GM12878 (cell line): ENCODE measurements around the gene SHB. TPM values are rescaled to one million over a fixed set of nuclear protein-coding genes. Genes with fewer than 3 reads are reported as not detected.

Experiments used
- ATAC-seq: fragments of 200-7000 bp; cut with Tn5 transposase; 3 replicates; pipeline ENCODE4 v1.9.1; 2020; ENCODE audit warnings: mild to moderate bottlenecking, moderate library complexity
- BruUV-seq: library from RNA; stranded (reverse); fragments of 400-500 nt; replicated peaks from 2 replicates; lab custom pipeline; 2021; lab: Mats Ljungman, UMichigan
- CTCF ChIA-PET: fragments of 300-600 bp; sonication (Branson Sonifier 250); formaldehyde crosslinking; extraction: SDS; loops from one replicate; lab custom pipeline; 2021; ENCODE audit warnings: inconsistent platforms; lab: Yijun Ruan, JAX
- POLR2A ChIA-PET: fragments of 350-600 bp; formaldehyde crosslinking; extraction: SDS; loops from one replicate; lab custom pipeline; 2021; ENCODE audit warnings: inconsistent platforms; lab: Charles Lee
- RAD21 ChIA-PET: fragments of 300-600 bp; sonication (Branson Sonifier 250); formaldehyde crosslinking; loops from one replicate; lab custom pipeline; 2023; ENCODE audit warnings: antibody characterized with exemption; ENCODE audit not compliant: unreplicated experiment; lab: Charles Lee
- SMC1A ChIA-PET: fragments of 300-600 bp; sonication (Branson Sonifier 250); formaldehyde crosslinking; loops from one replicate; lab custom pipeline; 2023; ENCODE audit not compliant: unreplicated experiment, uncharacterized antibody; lab: Charles Lee
- DNase-seq: peaks from one replicate; pipeline ENCODE4 v3.0.0-alpha.2; 2011; ENCODE audit warnings: low read depth, low spot score
- FAIRE-seq: peaks from 3 replicates; lab custom pipeline; 2011; peaks lifted over from hg19 to GRCh38; lab: Jason Lieb, UNC
- H2AFZ ChIP-seq: 2 replicates; pipeline ENCODE4 v1.6.0; 2011; ENCODE audit warnings: low read depth, low read length, control low read depth; ENCODE audit not compliant: control insufficient read depth
- H3K27ac ChIP-seq: 2 replicates; pipeline ENCODE4 v1.5.1; 2011; ENCODE audit warnings: control low read depth; ENCODE audit not compliant: control insufficient read depth, insufficient read depth
- H3K27me3 ChIP-seq, 2 experiments: replicated peaks in 1 of 2; 2 replicates each; pipeline versions ENCODE4 v1.6.0 to v1.6.1; 2011; ENCODE audit warnings: low read length in 1 of 2; ENCODE audit not compliant: control insufficient read depth in 2 of 2, insufficient read depth in 2 of 2
- H3K36me3 ChIP-seq, 2 experiments: 2 replicates each; pipeline ENCODE4 v1.5.1; 2011; ENCODE audit warnings: low read length in 1 of 2; ENCODE audit not compliant: control insufficient read depth in 2 of 2, insufficient read depth in 2 of 2
- H3K4me1 ChIP-seq: 2 replicates; pipeline ENCODE4 v1.6.1; 2011; ENCODE audit warnings: mild to moderate bottlenecking, low read length, moderate library complexity, mixed read lengths; ENCODE audit not compliant: control insufficient read depth, insufficient read depth
- H3K4me2 ChIP-seq: 2 replicates; pipeline ENCODE4 v1.6.0; 2011; ENCODE audit warnings: control low read depth; ENCODE audit not compliant: control insufficient read depth, insufficient read depth
- H3K4me3 ChIP-seq: fragments of 200-600 bp; sonication (generic); 2 replicates; pipeline ENCODE4 v1.5.1; 2016
- H3K79me2 ChIP-seq: 2 replicates; pipeline ENCODE4 v1.6.0; 2011; ENCODE audit warnings: low read length; ENCODE audit not compliant: control insufficient read depth, insufficient read depth
- H3K9ac ChIP-seq: 2 replicates; pipeline ENCODE4 v1.8.0; 2011; ENCODE audit warnings: low read length, control low read depth, mixed read lengths; ENCODE audit not compliant: control insufficient read depth, insufficient read depth
- H3K9me3 ChIP-seq: replicated peaks from 3 replicates; pipeline ENCODE4 v1.5.1; 2011; ENCODE audit warnings: mild to moderate bottlenecking, low read length; ENCODE audit not compliant: control insufficient read depth, insufficient read depth
- H4K20me1 ChIP-seq: 2 replicates; pipeline ENCODE4 v1.6.0; 2011; ENCODE audit not compliant: control insufficient read depth, insufficient read depth
- CHD2 ChIP-seq: IDR thresholded peaks from 2 replicates; pipeline ENCODE4 v1.6.1; 2011; ENCODE audit warnings: low read depth, low read length, improper control_type of control experiment, borderline replicate concordance
- CREB1 ChIP-seq: IDR thresholded peaks from 2 replicates; pipeline ENCODE4 v1.6.1; 2012; ENCODE audit warnings: low read depth, mild to moderate bottlenecking, inconsistent platforms
- GABPA ChIP-seq: IDR thresholded peaks from 2 replicates; pipeline ENCODE4 v1.6.1; 2014; ENCODE audit warnings: antibody characterized with exemption, low read depth, mild to moderate bottlenecking, inconsistent platforms
- KAT2A ChIP-seq: conservative IDR thresholded peaks from 2 replicates; pipeline ENCODE4 v1.6.1; 2011; ENCODE audit warnings: low read depth, low read length; ENCODE audit not compliant: control insufficient read depth
- KDM1A ChIP-seq: fragments of 200-600 bp; sonication (generic); IDR thresholded peaks from 2 replicates; pipeline ENCODE4 v1.6.1; 2016; ENCODE audit warnings: borderline replicate concordance
- LARP7 ChIP-seq: fragments of 450-650 bp; IDR thresholded peaks from 2 replicates; pipeline ENCODE4 v1.6.1; 2017; ENCODE audit warnings: mild to moderate bottlenecking
- MEF2B ChIP-seq: fragments of 450-650 bp; IDR thresholded peaks from 2 replicates; pipeline ENCODE4 v1.6.1; 2018; ENCODE audit warnings: mild to moderate bottlenecking, moderate library complexity; ENCODE audit not compliant: partially characterized antibody, poor library complexity, severe bottlenecking
- NFXL1 ChIP-seq: fragments of 450-650 bp; IDR thresholded peaks from 2 replicates; pipeline ENCODE4 v1.6.1; 2017; ENCODE audit warnings: antibody characterized with exemption, mild to moderate bottlenecking, borderline replicate concordance
- SPI1 ChIP-seq: IDR thresholded peaks from 2 replicates; pipeline ENCODE4 v1.6.1; 2011; ENCODE audit warnings: low read depth, mild to moderate bottlenecking, low read length, moderate library complexity, borderline replicate concordance; ENCODE audit not compliant: insufficient read depth
- TAF1 ChIP-seq: IDR thresholded peaks from 2 replicates; pipeline ENCODE4 v1.6.1; 2011; ENCODE audit warnings: mild to moderate bottlenecking, low read depth, low read length, borderline replicate concordance
- TCF12 ChIP-seq: IDR thresholded peaks from 2 replicates; pipeline ENCODE4 v1.6.1; 2011; ENCODE audit warnings: low read depth, mild to moderate bottlenecking, low read length
- WRNIP1 ChIP-seq: IDR thresholded peaks from 2 replicates; pipeline ENCODE4 v1.6.1; 2011; ENCODE audit warnings: low read depth, low read length, improper control_type of control experiment, borderline replicate concordance
- ZZZ3 ChIP-seq: IDR thresholded peaks from 2 replicates; pipeline ENCODE4 v1.6.1; 2011; ENCODE audit warnings: low read depth; ENCODE audit not compliant: control insufficient read depth, insufficient read length
- WGBS: methylation state at CpG from one replicate; pipeline ENCODE4 v1.1.6; 2016; ENCODE audit warnings: low lambda C conversion rate; ENCODE audit not compliant: insufficient replicate concordance, insufficient coverage; ENCODE audit errors: missing lambda C conversion rate; 5-methylcytosine and 5-hydroxymethylcytosine counted together
- in situ Hi-C: fragments of 300-500 bp; cut with MboI; formaldehyde crosslinking; loops from 9 replicates; pipeline ENCODE4 v1.14.3; 2018; ENCODE audit warnings: mixed read lengths
- intact Hi-C: fragments of 100-400 bp; cut with micrococcal nuclease; formaldehyde crosslinking; loops from one replicate; pipeline ENCODE4 v1.14.2; 2022; ENCODE audit not compliant: unreplicated experiment
- polyA plus RNA-seq, 11 experiments: library from polyadenylated mRNA; depleted of rRNA in 4 of 11; unstranded in 6 of 11; stranded (reverse) in 5 of 11; fragments of >200 nt; fragmentation: Nextera tagmentation in 4 of 11; fragmentation: Illumina TruSeq in 1 of 11; extraction: Ambion mirVana in 4 of 11; extraction: Trizol in 1 of 11; gene quantifications; 1 replicate in 1 of 11; 2 replicates in 10 of 11; pipeline versions ENCODE4 v1.2.1 to v1.2.3, GENCODE V29; 2011 to 2016; ENCODE audit warnings: inconsistent platforms in 2 of 11, missing spikeins in 2 of 11, low read depth in 1 of 11
- total RNA-seq, 4 experiments: library from RNA; depleted of rRNA in 3 of 4; stranded (reverse); fragments of >200 nt in 3 of 4; fragmentation: Illumina TruSeq in 1 of 4; extraction: Trizol in 1 of 4; gene quantifications; 2 replicates each; pipeline versions ENCODE4 v1.2.1 to v1.2.3, GENCODE V29; 2013 to 2021
- TF ChIP-seq, protein P1 (sequence below): fragments of 450-650 bp; IDR thresholded peaks from 2 replicates; pipeline ENCODE4 v1.6.1; 2017; ENCODE audit warnings: borderline replicate concordance
- TF ChIP-seq, protein P2 (sequence below): fragments of 450-650 bp; IDR thresholded peaks from 2 replicates; pipeline ENCODE4 v1.6.1; 2014; ENCODE audit warnings: mild to moderate bottlenecking
- TF ChIP-seq, protein P3 (sequence below): IDR thresholded peaks from 2 replicates; pipeline ENCODE4 v1.6.1; 2011; ENCODE audit warnings: low read depth, low read length, improper control_type of control experiment, borderline replicate concordance

Gene SHB
- total and polyA plus RNA-seq, 10 of the 15 experiments (the other 5 are each of a cell fraction or from before 2014, with no cell fraction given) = 0.29 to 6.2 (median 1.3) TPM

DNA sequence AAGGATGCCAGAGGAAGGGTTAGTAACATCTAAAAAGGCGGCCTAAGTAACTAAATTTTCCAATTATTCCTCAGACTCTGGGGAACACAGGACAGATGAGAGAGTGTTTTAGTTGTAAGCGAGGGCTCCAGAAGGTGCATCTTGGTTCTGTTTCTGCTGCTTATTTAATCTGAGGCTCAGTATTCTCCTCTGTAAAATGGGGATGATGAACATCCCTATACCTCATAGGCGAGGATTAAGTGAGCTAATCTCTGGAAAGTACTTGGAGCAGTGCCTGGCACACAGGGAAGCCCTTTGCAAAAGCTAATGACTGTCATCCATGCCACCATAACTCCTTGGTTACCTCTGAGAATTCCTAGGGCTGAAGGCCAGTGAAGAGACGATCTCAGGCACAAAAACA, 59.0 kb downstream of the SHB start:
- no peak for FAIRE-seq
- no peak for DNase-seq
- no TSS peak for BruUV-seq
- Histone ChIP-seq H3K9me3 (no peaks in the 10 kb centered on the region), H2AFZ (no peak overlapping the region), H3K4me2 (no peak overlapping the region), H3K9ac (no peak overlapping the region), H3K79me2 (no peaks in the 10 kb centered on the region), H3K36me3 (no peaks in the 10 kb centered on the region; a peak in 1 of 4 replicates), H3K4me1 (peaks cover 17% of the 10 kb centered on the region), H3K4me3 (no peak overlapping the region), H4K20me1 (no peaks in the 10 kb centered on the region), H3K27ac (no peak overlapping the region), H3K27me3 (no peaks in the 10 kb centered on the region)
- RAD21 ChIA-PET = no interaction called here
- SMC1A ChIA-PET = interaction anchor here (3.0 kb wide), 1 partner anchor 11 kb away, joined by 12 read pairs; no protein-coding TSS in a partner anchor
- intact Hi-C loops = no loop called here
- POLR2A ChIA-PET = no interaction called here
- in situ Hi-C loops = loop anchor here (25.0 kb wide), 1 partner anchor 523 kb away; the partner anchor contains the start of gene POLR1E
- CTCF ChIA-PET = no interaction called here
- WGBS = 70% methylated on average over 4 of the region's 4 CpGs
- no peak for ATAC-seq
- no peak for TF ChIP-seq TCF12
- no peak for TF ChIP-seq MEF2B
- TF ChIP-seq, protein P1, sequence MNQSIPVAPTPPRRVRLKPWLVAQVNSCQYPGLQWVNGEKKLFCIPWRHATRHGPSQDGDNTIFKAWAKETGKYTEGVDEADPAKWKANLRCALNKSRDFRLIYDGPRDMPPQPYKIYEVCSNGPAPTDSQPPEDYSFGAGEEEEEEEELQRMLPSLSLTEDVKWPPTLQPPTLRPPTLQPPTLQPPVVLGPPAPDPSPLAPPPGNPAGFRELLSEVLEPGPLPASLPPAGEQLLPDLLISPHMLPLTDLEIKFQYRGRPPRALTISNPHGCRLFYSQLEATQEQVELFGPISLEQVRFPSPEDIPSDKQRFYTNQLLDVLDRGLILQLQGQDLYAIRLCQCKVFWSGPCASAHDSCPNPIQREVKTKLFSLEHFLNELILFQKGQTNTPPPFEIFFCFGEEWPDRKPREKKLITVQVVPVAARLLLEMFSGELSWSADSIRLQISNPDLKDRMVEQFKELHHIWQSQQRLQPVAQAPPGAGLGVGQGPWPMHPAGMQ = no peak
- no peak for TF ChIP-seq GABPA
- TF ChIP-seq NFXL1 = no peak
- no peak for TF ChIP-seq CHD2
- no peak for TF ChIP-seq KDM1A
- TF ChIP-seq, protein P2, sequence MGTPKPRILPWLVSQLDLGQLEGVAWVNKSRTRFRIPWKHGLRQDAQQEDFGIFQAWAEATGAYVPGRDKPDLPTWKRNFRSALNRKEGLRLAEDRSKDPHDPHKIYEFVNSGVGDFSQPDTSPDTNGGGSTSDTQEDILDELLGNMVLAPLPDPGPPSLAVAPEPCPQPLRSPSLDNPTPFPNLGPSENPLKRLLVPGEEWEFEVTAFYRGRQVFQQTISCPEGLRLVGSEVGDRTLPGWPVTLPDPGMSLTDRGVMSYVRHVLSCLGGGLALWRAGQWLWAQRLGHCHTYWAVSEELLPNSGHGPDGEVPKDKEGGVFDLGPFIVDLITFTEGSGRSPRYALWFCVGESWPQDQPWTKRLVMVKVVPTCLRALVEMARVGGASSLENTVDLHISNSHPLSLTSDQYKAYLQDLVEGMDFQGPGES = no peak
- no peak for TF ChIP-seq WRNIP1
- TF ChIP-seq ZZZ3 = no peak
- TF ChIP-seq CREB1 = no peak
- TF ChIP-seq SPI1 = no peak
- no peak for TF ChIP-seq TAF1
- TF ChIP-seq LARP7 = no peak
- TF ChIP-seq KAT2A = no peak
- TF ChIP-seq, protein P3, sequence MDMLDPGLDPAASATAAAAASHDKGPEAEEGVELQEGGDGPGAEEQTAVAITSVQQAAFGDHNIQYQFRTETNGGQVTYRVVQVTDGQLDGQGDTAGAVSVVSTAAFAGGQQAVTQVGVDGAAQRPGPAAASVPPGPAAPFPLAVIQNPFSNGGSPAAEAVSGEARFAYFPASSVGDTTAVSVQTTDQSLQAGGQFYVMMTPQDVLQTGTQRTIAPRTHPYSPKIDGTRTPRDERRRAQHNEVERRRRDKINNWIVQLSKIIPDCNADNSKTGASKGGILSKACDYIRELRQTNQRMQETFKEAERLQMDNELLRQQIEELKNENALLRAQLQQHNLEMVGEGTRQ = no peak
